HG02840 (cell line): Measurements from ENCODE around the gene CSTA.

ENCODE experiments used
- ATAC-seq: cut with Tn5 transposase; IDR thresholded peaks from one replicate; pipeline ENCODE4 v1.9.1; 2021; ENCODE audit warnings: mild to moderate bottlenecking, moderate library complexity, moderate number of reproducible peaks; ENCODE audit not compliant: unreplicated experiment, low FRiP score

CSTA gene

GRCh38 chr3:122318620-122319019, 6.4 kb upstream of the CSTA start:
- no peak for ATAC-seq

DNA sequence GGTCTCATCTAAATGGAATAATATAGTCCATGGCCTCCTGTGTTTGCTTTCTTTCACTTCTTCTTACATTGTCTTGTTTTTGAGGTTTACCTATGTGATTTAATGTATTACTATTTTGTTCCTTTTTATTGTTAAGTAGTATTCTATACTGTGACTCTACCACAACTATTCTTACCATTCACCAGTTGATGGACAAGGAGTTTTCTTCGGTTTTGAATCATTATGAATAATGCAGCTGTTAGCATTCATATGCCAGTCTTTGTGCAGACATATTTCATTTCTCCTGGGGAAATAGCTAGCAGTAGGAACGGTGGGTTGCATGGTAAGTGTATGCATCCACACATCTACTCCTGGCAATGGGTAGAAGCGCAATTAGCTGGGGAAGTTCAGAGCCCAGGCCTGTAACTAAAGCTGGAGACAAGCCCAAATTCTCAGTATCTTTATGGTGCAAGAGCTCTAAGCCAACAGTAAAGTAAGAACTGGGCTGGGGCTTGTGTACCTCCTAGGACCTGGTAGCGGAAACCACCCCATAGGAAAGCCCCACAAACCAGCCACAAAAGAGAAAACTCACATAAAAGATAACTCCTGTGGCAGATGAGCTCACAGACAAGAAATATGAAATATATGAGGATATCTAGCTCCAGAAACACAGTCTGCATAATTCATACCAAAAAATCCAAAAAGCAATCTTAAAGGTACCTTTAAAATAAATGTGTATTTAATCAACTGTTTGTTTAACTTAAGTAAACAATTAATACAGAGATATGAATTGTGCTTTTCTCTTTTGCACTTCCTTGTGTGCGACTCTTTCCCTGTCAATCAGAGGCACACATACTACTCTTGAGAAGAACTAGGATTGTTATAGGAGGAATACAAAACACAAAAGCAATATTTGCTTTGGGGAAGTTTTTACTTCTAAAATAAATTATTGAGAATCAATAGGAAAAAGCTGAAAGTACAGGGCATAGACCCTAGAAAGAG, 2.7 kb upstream of the CSTA start:
- ATAC-seq = no peak

DNA sequence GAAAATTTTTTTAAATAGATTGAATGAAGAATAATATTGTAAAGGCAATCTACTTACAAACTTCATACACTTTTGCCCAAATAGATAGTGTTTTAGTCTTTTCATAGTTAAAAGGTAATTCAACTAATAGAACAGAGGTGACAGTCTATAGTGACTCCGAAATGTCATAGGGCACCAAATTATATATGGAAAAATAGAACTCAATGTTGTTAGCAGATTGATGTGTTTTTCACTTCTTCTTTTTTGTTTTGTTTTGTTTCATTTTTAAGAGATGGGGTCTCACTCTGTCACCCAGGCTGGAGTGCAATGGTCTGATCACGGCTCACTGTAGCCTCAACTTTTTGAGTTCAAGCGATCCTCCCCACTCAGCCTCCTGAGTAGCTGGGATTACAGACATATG, 721 bp downstream of the CSTA start:
- ATAC-seq = no peak

DNA sequence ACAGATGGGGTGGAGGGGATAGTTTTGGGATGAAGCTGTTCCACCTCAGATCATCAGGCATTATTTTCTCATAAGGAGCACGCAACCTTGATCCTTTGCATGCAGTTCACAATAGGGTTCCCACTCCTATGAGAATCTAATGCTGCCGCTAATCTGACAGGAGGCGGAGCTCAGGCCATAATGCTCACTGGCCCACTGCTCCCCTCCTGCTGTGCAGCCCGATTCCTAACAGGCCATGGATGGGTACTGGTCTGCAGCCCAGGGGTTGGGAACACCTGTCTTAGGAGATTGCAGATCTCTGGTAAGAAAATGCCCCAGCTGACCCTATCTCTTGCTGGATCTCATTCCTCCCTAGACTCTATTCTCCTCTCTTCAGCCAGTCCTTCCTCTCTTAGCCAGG, 6.8 kb downstream of the CSTA start:
- ATAC-seq = no peak

GRCh38 chr3:122332551-122332950, 7.5 kb downstream of the CSTA start:
- ATAC-seq = no peak

- no peak for ATAC-seq
Observed at GRCh38 chr3:122342803-122343202, 17.8 kb downstream of the CSTA start.

DNA sequence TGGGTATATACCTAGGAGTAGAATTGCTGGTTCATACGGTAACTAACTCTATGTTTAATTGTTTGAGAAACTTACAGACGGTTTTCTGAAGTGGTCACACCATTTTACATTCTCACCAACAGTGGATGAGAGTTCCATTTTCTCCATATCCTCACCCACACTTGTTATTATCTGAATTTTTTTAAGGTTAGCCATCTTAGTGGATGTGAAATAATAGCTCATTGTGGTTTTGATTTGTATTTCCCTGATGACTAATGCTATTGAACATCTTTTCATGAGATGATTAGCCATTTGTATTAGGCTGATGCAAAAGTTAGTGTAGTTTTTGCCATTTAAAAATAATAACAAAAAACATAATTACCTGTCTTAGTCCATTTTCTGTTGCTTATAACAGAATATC, 18.6 kb downstream of the CSTA start:
- ATAC-seq = no peak

- no peak for ATAC-seq
Observed at GRCh38 chr3:122349171-122349570, 24.1 kb downstream of the CSTA start.

GRCh38 chr3:122350814-122351418, 25.9 kb downstream of the CSTA start:
- no peak for ATAC-seq

DNA sequence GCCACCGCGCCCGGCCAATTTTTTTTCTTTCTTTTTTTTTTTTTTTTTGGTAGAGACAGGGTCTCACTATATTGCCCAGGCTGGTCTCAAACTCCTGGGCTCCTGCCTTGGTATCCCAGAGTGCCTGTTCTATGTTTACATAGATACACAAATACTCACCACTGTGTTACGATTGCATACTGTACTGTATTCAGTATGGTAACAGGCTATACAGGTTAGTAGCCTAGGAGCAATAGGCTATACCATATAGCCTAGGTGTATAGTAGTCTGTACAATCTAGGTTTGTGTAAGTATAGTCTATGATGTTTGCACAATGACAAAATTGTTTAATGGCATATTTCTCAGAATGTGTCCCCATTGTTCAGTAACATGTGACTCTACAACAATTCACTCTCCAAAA, 26.6 kb downstream of the CSTA start:
- ATAC-seq = no peak

DNA sequence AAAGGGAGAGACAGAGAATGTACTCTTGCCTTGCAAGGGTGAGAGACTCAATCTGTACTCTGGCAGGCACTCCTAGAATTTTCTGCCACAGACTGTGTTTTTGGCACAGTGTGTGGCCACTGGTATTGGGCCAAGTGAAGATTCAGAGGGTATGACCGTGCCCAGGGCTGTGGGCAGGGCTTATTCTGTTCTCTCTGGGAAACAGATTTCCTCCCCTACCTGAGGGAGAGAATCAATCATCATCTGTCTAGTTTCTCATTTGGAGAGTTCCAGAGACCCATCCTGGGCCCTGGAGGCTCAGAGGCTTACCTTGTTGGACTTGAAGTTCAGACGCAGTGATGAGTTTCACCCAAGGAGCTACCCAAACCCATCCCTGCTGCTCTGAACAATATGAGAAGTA, 28.2 kb downstream of the CSTA start:
- ATAC-seq = no peak

- no peak for ATAC-seq
Observed at GRCh38 chr3:122353893-122354401, 28.9 kb downstream of the CSTA start.

GRCh38 chr3:122355612-122356011, 30.6 kb downstream of the CSTA start:
- no peak for ATAC-seq

- ATAC-seq = no peak
Observed at GRCh38 chr3:122356402-122356801, 31.4 kb downstream of the CSTA start.

GRCh38 chr3:122357828-122358702, 33.0 kb downstream of the CSTA start:
- no peak for ATAC-seq

DNA sequence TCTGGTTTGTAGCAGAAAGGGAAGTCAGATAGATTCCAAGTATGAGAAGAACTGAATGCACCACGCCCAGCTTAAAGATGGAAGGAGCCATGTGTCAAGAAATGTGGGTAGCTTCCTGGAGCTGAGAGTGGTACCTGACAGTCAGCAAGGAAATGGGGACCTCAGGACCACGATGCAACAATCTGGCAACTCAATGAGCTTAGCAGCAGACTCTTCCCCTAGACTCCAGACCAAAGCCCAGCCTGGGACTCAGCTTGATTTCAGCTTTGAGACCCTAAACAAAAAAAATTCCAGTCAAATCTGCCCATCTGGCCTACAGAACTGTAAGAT, 33.6 kb downstream of the CSTA start:
- ATAC-seq = no peak

DNA sequence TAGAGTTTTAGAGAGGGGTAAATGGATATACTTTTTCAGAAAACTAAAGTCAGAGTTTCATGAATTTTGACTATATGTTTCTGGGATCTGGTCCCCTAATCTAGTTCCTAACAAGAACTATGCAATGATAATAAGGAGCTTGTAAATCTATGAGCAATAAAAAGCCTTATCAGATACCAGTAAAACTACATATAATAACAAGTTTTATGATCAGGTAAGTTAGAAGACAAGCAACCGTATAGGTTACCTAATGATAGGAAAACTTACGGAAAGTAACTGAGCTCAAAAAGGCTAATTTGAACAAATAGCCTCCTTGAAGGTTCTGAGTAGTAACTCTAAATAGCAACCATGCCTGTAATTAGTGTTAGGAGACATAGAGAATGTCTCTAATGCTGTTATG, 37.0 kb downstream of the CSTA start:
- ATAC-seq = no peak

- ATAC-seq = no peak
Observed at GRCh38 chr3:122364490-122364889, 39.4 kb downstream of the CSTA start.

- ATAC-seq = peak; percentile 39
Observed at GRCh38 chr3:122365073-122365472, 40.0 kb downstream of the CSTA start.

DNA sequence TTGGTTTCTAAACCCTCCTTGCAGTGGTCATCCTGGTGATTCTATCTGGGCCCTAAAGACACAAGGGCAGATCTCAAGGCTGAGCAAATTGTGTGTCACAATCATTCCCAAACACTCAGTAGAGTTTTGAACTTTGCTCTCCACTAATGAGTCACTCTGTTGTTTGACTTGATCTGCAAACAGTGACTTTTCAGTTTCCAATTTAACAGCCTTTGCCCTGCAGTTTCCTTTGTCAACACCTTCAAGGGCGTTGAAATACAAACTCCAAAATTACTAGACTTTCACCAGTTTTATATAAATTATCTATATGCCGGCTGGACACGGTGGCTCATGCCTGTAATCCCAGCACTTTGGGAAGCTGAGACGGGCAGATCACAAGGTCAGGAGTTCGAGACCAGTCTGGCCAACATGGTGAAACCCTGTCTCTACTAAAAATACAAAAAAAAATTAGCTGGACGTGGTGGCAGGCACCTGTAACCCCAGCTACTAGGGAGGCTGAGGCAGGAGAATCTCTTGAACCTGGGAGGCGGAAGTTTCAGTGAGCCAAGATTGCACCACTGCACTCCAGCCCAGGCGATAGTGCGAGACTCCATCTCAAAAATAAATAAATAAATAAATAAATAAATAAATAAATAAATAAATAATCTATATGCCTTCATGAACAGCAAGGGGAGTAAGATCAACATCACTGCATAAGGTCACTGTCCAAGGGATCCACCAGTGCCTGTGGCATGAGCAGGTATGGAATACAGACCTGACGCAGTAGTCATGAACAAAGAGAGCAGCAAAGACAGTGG, 40.7 kb downstream of the CSTA start:
- ATAC-seq = peak; percentile 66
